ENCODE measurements around the gene MT1B.
"Not testable (repeated sequence)": the region's sequence is repeated elsewhere in the genome, so short reads cannot be mapped to it uniquely, and the experiment has no call there.

Gene MT1B

DNA sequence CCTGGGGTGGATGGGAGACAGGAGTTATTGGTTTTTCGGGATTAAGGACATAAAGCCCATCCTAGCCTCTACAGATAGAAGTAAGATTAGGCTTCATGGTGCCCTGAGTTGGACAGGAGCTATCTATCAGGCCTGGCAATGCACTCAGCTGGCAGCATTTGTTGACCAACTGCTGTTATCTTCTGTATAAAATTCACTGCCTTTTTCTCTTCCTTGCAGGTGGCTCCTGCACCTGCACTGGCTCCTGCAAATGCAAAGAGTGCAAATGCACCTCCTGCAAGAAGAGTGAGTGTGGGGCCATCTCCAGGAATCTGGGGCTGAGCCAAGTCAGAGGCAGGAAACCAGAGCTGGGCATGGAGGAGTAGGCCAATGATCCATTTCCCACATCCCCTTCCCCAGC lies 12.6 kb upstream of the MT1B start:
- no peak for FAIRE-seq

DNA sequence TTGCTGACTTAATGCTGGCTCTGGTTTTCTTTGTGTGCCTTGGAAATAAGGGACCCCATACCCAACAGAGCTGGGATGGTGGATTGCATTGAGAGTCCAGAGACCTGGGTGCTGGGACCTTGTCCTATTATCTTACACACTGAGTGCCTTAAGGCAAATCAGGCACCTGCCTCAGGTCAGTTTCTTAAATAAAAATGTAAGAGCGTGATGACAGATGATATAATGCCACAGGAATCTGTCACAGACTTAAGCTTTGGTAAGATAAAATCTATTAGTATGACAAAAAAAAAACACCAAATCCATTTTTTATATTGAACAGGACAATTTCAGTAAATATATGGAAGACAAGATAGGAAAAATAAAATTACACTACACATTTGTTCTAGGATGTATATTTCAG lies 11.6 kb upstream of the MT1B start:
- no peak for FAIRE-seq

DNA sequence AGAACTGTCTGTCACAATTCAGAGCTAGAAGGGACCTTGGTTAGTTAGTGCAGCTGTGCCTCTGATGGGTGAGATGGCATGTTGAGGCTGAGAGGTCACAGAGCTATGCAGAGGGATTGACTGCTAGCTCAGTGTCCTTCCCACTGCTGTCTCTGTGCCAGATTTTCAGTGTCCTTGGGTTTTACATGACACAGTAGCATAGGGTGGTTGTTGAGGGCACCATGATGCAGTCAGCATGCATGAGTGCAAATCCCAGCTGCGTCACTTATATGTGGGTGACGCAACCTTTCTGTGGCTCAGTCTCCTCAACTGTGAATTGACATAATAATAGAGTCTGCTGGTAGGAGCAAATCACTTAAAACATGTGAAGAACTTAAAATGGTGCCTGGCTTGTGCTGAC lies 10.5 kb upstream of the MT1B start:
- no peak for FAIRE-seq

DNA sequence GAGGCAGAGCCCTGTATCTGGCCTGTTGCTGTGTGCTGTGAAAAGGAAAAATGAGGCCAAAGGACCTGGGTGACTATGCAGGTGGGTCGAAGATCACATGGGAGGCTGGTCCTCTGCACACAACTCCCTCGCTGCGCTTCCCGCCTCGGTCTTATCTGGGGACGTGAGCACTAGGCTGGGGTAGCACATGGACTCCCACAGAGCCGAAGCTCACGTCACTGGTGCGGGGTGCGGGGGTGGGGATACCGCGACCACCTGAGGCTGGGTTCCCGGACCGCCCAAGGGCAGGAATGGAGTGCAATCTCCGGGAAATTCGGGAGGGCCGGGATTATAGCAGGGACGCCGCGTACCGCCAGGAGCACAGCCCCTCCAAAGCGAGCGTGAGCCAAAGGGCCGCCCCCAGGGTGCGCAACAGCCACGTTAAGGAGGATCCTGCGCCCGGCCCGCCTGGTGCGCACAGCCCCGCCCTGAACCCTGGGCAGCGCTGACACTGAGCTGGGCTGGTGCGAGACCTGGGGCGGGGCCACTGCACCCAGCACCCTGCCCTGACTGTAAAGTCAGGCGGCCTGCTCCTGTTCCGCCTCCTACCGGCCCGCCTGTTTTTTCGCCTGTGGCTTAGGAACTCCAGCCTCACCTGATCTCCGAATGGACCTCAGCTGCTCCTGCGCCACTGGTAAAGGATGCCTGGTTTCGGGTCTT lies 8.5 kb upstream of the MT1B start:
- FAIRE-seq: no peak

DNA sequence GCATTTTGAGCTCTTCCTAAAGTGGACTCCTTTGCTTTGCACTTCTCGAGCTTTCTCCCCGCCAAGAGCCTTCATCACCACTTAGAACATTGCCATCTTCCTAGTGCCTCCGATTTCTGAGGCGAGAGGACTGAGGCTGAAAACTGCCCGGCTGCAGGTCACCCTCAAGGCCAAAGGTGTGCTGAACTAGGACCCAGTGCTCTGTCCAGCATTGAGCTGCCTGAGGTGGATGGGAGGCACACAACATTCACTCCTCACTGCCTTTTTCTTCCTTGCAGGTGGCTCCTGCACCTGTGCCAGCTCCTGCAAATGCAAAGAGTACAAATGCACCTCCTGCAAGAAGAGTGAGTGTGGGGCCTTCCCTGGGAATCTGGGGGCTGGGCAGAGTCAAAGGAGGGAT lies 7.9 kb upstream of the MT1B start:
- FAIRE-seq: no peak

DNA sequence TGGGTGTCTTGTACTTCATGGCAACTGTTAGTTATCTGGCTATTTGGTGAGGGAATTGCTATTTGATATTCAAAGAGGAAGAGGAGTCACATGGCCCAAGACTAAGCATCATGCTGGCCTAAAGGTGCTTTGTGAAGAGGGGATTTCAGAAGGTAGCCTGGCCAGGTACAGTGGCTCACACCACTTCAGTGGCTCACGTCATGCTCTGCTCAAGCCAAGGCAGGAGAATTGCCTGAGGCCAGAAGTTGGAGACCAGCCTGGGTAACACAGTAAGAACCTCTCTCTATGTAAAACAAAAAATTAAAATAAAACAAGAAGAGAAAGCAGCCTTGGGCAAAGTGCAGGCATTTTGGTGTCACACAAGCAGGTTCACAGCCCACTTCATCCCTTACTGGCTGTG lies 6.4 kb upstream of the MT1B start:
- no peak for FAIRE-seq

DNA sequence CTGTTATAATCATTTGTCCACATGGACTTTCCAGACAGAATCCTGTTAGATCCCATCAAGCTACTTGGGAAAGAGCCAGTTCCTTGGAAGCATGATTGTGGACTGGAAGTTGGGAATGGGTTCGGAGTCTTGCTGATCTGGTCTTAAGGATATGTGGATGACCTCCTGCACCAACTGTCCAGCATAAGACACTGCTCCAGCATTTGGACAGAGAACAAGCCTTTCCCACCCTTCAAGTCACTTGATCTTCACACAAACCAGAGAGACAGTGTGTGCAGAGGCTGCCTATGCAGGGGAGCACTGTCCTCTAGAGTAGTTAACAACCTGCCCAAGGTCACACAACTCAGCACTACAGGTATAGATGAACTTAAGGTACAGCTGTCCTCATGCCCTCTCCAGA lies 5.8 kb upstream of the MT1B start:
- FAIRE-seq: no peak

DNA sequence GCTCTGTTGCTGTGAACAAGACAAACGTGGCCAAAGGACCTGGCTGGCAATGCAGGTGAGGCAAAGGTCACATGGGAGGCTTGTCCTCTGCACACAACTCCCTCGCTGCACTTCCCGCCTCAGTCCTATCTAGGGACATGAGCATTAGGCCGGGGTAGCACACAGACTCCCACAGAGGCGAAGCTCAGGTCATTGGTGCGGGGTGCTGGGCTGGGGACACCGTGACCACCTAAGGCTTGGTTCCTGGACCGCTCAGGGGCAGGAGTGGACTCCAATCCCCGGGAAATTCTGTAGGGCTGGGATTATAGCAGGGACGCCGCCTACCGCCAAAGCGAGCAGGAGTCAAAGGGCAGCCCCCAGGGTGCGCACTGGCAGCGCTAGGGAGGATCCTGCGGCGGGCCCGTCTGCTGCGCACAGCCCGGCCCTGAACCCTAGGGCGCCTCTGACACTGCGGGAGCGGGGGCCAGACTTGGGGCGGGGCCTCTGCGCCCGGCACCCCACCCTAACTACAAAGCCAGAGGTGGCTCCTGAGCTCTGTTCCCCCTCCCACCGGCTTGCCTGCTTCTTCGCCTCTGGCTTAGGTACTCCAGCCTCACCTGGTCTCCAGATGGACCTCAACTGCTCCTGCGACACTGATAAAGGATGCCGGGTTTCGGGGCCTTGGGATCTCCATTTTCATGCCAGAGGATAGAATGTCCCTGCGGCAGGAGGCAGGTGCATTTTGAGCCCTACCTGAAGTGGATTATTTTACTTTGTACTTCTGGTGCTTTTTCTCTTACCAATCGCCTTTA lies 3.9 kb upstream of the MT1B start:
- FAIRE-seq: no peak

DNA sequence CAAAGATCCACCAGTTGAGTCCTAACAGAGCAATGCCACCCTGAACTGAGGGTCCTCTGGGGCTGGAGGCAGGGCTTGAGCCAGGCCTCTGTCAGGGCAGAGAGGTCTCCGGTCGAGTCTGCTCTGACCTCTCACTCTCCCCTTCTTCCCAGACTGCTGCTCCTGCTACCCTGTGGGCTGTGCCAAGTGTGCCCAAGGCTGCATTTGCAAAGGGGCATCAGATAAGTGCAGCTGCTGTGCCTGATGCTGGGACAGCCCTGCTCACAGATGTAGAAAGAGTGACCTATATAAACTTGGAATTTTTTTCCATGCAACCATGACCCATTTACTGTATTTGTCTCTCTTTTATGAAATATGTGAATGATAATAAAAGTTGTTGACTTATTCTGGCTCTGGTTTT lies 2.4 kb upstream of the MT1B start:
- FAIRE-seq: no peak

DNA sequence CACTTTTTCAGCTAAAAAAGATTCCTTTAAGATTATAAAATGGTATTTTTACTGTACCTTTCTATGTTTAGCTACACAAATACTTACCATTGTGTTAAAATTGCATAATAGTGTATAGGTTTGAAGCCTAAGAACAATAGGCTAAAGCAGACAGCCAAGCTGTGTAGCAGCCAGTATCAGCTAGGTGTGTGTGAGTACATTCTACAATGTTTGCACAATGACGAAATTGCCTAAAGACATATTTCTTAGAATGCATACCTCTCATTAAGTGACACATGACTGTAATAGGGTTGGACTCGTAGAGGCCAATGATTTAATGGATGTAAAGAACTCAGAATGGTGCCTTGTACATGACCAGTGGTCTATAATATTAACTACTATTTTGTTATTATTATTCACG lies 1.9 kb upstream of the MT1B start:
- FAIRE-seq: no peak

DNA sequence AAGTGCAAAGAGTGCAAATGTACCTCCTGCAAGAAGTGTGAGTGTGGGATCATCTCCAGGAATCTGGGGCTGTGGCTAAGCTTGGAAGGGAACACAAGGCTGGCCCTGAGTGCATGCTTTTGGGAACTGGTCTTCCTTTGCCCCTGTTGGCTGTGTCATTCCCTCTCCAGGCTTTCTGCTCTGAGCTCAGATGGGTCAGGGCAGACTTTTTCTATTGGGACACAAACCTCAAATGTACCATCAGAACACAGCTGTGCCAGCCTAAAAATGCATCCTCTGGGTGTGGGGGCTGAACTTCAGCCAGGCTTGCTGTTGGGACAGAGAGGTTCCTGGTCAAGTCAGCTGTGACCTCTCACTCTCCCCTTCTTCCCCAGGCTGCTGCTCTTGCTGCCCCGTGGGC lies 914 bp downstream of the MT1B start:
- no peak for FAIRE-seq

DNA sequence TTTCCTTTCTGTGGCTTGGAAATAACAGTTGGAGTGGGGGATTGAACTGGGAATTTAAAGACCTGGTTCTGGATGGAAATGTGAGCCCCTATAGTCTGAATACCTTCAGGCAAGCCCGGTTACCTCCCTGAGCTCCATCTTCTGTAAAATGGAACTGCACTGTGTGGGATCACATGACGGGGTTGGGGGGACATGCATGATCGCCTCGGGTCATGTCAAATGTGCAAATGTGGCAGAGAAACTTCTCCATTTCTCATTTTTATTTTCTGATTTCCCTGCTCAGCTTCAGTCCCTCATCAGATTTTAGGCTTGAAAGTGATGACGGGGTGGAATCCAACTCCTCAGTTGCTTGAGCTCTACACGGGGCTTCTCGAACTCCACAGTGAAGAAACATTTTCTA lies 1.5 kb downstream of the MT1B start:
- no peak for FAIRE-seq

DNA sequence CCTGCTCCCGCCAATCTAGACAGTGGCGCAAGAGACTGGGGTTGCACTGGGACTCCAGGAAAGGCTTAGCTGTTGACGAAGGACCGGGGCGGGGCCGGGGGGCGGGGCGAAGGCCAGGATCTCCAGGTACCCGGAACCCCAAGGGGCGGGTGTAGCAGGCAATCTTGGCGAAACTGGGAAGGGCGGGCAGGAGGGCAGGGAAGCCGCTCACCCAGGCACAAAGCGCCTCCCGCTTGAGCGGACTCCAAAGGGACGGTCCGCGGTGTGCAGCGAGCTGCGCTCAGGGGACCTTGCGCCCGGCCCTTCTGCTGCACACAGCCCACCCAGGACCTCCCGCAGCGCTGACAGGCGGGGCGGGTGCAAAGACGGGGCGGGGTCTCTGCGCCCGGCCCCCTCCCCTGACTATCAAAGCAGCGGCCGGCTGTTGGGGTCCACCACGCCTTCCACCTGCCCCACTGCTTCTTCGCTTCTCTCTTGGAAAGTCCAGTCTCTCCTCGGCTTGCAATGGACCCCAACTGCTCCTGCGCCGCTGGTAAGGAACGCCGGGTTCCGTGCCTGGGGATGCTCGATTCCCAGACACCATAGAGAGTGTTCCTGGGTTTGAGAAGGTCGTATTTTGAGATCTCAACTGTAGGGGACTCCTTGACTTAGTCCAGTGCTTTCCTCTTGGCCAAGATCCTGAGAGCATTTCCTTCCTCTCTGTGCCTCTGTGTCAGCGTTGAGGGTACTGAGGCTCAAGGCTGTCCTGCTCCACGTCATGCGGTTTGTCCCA lies 6.1 kb downstream of the MT1B start, which contains the start of gene MT1F:
MT1F (plus strand) TSS at position 405 of the 772 bp plus-strand sequence; CDS start at position 505, 100 bp downstream.
- FAIRE-seq: no peak

DNA sequence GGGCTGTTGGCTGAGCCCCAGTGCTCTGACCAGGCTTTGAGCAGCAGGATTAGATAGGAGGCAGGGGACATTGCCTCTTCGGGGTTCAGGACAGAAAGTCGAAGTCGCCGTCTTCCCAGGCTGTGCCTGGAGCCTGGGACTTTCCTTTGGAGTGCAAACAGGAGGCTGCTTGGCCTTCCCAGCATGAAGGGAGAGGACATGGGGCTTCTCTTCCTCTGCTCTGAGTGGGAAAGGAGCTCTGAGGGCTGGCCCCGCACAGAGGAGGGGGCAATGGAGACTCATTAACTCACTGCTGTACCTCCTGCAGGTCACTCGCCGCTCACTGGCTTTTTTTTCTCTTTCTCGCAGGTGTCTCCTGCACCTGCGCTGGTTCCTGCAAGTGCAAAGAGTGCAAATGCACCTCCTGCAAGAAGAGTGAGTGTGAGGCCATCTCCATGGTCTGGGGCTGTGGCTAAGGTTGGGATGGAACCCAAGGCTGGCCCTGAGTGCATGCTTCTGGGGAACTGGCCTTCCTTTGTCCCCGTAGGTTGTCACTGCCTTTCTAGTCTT lies 6.7 kb downstream of the MT1B start:
- no peak for FAIRE-seq

DNA sequence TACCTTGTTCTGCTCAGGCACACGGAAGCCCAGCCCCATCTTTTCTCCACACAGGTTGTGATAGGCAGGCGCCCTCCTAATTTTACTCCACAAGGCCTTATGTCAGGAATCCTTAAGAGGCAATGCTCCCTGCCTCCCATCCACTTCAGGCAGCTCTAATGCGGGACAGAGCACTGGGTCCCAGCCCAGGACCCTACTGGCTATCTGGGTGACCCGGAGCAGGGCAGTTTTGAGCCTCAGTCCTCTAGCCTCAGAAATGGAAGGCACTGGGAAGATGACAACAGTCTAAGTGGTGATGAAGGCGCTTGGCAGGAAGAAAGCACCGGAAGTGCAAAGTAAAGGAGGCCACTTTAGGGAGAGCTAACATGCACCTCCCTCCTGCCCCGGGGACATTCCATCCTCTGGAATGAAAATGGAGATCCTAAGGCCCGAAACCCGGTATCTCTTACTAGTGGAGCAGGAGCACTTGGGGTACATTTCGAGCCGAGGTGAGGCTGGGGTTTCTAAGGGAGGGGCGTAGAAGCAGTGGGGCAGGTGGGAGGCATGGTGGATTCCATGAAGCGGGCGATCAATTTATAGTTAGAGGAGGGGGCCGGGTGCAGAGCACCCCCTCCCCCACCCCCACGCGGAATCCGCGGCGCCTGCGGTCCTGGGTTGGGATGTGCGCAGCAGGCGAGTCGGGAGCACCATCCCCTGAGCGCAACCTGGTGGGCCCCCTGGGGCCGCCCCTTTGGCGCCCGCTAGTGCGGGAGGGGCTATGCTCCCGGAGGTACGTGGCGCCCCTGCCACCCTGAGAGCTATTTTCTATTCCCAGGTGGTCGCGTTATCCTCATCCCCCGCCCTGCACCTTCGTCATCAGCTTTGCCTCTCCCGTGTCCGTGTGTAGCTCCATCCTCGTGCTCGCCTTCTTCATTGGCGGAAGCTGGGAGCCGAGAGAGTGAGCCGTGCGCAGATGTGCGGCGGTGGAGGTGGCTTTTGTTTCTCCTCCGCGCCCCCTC lies 11.0 kb downstream of the MT1B start:
- FAIRE-seq: no peak

DNA sequence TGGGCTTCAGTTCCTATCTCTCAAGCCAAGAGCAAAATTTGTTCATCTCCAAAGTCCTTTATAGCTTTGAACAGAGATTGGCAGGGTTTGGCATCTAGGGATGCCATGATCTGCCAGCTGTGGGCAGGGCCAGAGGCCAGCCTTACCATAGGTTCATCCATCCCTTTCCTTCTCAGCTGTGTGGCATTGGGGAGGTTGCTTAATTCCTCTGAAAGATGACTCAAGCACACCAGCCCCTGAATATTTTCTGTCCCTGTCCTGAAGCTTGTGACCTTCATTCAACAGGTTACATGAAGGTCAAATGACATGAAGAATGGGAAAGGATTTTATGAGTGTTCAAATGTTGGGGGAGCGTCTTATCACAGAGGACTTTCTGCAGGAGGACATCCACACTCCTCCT lies 12.8 kb downstream of the MT1B start:
- FAIRE-seq: no peak

DNA sequence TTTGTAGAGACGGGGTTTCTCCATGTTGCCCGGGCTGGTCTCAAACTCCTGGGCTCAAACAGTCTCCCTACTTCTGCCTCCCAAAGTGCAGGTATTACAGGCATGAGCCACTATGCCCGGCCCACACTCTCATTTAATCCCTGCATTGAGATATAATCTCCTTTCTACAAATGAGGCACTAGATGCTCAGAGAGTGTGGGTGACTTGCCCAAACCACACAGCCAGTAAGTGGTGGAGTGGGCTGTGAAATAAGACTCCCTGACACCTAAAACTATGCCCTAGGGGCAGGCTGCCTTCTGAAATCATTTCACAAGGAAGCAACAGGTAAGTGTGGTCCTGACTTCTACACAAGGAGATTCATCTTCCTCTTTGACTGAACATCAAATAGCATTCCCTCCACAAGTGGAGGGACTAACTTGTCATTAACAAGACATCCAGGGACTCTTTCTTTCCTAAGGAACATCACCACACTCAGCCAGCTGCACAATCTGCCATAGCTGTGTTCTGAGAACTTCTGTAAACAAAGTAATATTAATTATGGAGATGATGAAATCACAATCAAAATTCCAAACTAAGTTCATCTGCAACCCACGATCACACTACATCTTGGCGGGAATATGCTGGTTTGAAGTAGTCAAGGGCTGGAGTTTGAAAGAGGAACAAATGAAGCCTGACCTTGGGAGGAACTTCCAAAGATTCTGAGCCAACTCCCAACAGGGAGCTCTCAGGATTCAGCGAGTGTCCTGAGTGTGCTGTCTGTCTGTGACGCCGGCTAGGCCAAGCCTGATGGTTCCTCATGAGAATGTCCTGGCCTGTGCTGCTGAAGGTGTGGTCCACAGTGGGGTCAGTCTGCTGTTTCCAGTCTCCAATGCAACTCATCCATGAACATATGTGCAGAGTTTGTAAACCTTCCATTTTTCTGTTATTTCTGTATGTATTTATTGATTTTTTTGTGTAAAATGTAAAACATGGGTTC lies 13.9 kb downstream of the MT1B start:
- FAIRE-seq: not testable (repeated sequence)

DNA sequence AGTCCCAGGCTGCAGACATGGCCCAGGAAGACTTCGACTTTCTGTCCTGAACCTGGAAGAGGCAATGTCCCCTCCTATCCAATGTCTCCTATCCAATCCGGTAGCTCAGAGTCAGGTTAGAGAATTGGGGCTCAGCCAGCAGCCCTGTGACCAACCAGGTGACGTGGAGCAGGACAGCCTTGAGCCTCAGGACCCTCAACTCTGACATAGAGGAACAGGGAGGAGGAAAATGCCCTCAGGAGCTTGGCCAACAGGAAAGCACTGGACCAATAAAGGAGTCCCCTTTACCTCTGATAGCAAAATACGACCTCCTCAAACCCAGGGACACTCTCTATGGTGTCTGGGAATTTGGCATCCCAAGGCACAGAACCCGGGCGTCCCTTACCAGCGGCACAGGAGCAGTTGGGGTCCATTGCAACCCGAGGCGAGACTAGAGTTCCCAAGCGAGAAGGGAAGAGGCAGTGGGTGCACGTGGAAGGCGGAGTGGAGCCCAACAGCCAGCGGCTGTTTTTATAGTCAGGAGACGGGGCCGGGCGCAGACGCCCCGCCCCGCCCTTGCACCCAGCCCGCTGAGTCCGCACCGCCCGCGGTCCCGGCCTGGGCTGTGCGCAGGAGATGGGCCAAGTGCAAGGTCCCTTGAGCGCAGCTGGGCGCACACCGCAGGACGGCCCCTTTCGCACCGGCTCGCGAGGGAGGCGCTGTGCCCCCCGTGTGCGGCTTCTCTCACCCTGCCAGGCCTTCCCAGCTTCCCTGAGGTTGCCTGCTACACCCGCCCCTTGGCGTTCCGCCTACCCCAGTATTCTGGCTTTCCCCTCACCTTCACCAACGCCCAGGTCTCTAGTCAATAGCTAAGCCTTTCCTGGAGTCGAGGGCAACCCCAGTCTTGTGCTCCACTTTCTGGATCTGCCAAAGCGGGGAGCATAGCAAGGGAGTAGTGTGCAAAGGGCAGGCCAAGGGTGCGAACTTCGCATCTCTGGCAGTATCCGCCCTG lies 16.2 kb downstream of the MT1B start, which contains the start of gene MT1G:
MT1G (minus strand) TSS at position 485 of the 991 bp plus-strand sequence; CDS start at position 413, 72 bp downstream.
- no peak for FAIRE-seq

Data from endometrium (tissue), 2 donors.